Tibial artery (tissue), 4 donors: ENCODE results near the gene FZD7.
A peak's percentile ranks its signal among the peaks of the same experiment; 100 is the strongest.

ENCODE experiments used
- DNase-seq, 2 donors: peaks; one replicate each; pipeline ENCODE4 v3.0.0-alpha.2; 2019
- H3K27ac ChIP-seq, 2 donors: fragments of 200-600 bp; sonication (generic) in 1 of 2; 1 replicate in 1 of 2; 2 replicates in 1 of 2; pipeline ENCODE4 v1.5.1; 2018 to 2019; ENCODE audit warnings: mild to moderate bottlenecking in 1 of 2
- H3K27me3 ChIP-seq, 2 donors: fragments of 200-600 bp; sonication (generic) in 1 of 2; one replicate each; pipeline versions ENCODE4 v1.5.1 to v1.6.0; 2016 to 2019
- H3K36me3 ChIP-seq, 3 donors: fragments of 200-600 bp; sonication (generic) in 2 of 3; one replicate each; pipeline ENCODE4 v1.5.1; 2016 to 2019; ENCODE audit warnings: mild to moderate bottlenecking in 2 of 3
- H3K4me1 ChIP-seq, 4 donors: fragments of 200-600 bp; sonication (generic) in 2 of 4; 1 replicate in 3 of 4; 2 replicates in 1 of 4; pipeline ENCODE4 v1.5.1; 2016 to 2019
- H3K4me3 ChIP-seq, 2 donors: fragments of 200-600 bp; sonication (generic) in 1 of 2; 1 replicate in 1 of 2; 2 replicates in 1 of 2; pipeline ENCODE4 v1.5.1; 2018 to 2019; ENCODE audit warnings: mild to moderate bottlenecking in 2 of 2
- H3K9me3 ChIP-seq, 3 donors: fragments of 200-600 bp; sonication (generic) in 1 of 3; one replicate each; pipeline ENCODE4 v1.5.1; 2016 to 2019
- intact Hi-C: fragments of 100-400 bp; cut with DNase I; formaldehyde crosslinking; loops from one replicate; pipeline ENCODE4 v1.15.0; 2023; ENCODE audit warnings: low total_unique reads
- TF ChIP-seq, protein P1 (sequence below), 2 experiments: fragments of 200-600 bp in 1 of 2; fragments of 450-650 bp in 1 of 2; IDR thresholded peaks; one replicate each; pipeline ENCODE4 v1.5.1; 2017 to 2019; ENCODE audit warnings: antibody characterized with exemption in 2 of 2, mild to moderate bottlenecking in 1 of 2, moderate library complexity in 1 of 2

FZD7 gene

DNA sequence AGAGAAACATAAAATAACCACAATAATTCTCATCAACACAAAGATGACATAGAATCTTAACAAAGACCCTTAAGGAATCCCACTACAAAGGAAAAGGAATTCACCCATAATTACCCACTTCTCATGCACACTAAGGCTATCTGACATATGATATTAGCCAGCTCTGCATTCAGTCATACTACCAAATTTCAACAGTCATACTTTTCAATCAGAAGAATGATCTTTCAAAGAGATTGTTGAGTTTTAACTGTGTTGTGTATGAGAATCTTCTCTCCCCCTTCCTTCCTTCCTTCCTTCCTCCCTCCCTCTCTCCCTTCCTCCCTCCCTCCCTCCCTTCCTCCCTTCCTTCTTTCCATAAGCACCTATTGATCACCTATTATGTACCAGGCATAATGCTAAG lies 17.0 kb downstream of the FZD7 start:
- Histone ChIP-seq H3K9me3 (no peaks in the 10 kb centered on the region), H3K36me3 (no peaks in the 10 kb centered on the region), H3K4me1 (peaks cover 0 to 11% (median 2%) of the 10 kb centered on the region in 4 donors), H3K27ac (no peak overlapping the region), H3K4me3 (no peak overlapping the region), H3K27me3 (no peaks in the 10 kb centered on the region)
- TF ChIP-seq, protein P1, sequence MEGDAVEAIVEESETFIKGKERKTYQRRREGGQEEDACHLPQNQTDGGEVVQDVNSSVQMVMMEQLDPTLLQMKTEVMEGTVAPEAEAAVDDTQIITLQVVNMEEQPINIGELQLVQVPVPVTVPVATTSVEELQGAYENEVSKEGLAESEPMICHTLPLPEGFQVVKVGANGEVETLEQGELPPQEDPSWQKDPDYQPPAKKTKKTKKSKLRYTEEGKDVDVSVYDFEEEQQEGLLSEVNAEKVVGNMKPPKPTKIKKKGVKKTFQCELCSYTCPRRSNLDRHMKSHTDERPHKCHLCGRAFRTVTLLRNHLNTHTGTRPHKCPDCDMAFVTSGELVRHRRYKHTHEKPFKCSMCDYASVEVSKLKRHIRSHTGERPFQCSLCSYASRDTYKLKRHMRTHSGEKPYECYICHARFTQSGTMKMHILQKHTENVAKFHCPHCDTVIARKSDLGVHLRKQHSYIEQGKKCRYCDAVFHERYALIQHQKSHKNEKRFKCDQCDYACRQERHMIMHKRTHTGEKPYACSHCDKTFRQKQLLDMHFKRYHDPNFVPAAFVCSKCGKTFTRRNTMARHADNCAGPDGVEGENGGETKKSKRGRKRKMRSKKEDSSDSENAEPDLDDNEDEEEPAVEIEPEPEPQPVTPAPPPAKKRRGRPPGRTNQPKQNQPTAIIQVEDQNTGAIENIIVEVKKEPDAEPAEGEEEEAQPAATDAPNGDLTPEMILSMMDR (IDR thresholded peaks at IDR 0.05), result no peak
- DNase-seq, result no peak
- intact Hi-C loops, result no loop called here

DNA sequence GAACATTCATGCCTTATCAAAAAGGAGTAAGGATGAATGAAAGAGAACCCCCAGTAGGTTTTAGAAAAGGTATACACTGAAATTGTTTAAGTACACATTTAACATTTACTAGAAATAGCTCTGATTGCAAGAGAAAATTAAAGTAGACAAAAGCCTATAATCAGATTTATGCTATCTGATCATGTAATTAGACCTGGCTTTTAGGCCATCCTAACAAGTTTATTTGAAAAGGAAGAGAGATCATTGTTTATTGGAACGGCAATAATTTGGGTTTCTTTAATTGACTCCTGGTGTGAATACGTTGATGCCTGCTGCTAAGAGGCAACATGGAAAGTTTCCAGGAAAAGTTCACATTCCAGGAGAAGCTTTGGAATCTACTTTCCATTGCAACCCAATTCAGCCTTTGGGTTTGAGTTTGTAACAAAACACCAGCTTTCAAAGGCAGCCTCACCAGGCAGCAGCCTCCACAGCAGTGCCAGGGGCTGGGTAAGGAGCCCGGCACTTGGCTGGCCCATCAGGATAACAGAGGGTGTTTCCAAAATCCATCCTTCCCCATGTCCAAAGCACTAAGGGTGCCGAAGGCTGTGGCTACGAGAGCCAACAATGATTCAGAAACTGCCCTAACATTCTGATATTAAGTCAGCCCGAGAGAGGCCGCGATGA lies 18.0 kb downstream of the FZD7 start:
- Histone ChIP-seq H3K9me3 (no peaks in the 10 kb centered on the region), H3K27ac (peak overlapping the region; percentile 28 to 48), H3K36me3 (no peaks in the 10 kb centered on the region), H3K4me1 (peaks cover 0 to 11% (median 2%) of the 10 kb centered on the region in 4 donors), H3K4me3 (peak overlapping the region in 1 of 2 donors; percentile 16), H3K27me3 (peaks cover 0 to 4% of the 10 kb centered on the region in 2 donors)
- no peak for DNase-seq
- TF ChIP-seq, protein P1 (IDR thresholded peaks at IDR 0.05), result no peak
- intact Hi-C loops, result no loop called here

DNA sequence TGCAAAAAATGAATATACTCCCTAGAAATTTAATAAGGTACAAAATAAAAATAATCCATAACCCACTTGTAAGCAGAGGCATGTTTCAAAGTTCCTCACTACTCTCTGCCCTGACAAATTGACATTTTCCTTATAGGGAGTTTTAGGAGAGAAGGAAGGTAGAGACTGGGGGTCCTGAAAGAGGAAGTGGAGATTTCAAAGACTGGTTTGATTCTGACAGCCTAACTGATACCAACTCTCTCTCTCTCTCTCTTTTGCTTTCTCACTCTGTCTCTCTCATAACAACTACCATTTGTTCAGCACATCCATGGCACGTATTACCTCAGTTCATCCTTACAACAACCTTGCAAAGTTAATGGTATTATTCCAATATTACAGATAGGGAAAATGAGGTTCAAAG lies 18.6 kb downstream of the FZD7 start:
- TF ChIP-seq, protein P1 (IDR thresholded peaks at IDR 0.05), result no peak
- intact Hi-C loops, result no loop called here
- peaks cover 0 to 4% of the 10 kb centered on the region in 2 donors for H3K27me3 ChIP-seq
- H3K4me1 ChIP-seq, result peaks cover 0 to 11% (median 2%) of the 10 kb centered on the region in 4 donors
- H3K36me3 ChIP-seq, result no peaks in the 10 kb centered on the region
- H3K9me3 ChIP-seq, result no peaks in the 10 kb centered on the region
- H3K27ac ChIP-seq, result peak overlapping the region; percentile 28 to 48
- no peak overlapping the region for H3K4me3 ChIP-seq
- no peak for DNase-seq

DNA sequence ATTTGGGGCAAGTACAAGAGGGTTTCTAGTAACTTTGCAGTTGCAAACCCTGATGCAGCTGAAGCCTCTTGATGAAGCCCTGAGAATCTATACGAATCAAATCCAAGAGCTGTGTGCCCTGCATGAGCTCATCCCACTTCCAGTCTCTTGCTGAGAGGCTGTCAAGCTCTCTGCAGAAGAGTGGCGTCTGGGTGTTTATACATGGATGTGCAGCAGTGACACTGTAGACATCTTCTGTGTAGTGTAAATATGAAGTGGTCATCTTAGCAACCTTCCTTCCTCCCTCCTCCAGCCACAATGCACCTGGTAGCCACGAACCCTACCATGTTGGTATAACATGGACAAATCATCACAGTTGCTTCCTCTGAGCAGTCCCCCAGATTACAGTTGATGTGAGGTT lies 21.0 kb downstream of the FZD7 start:
- intact Hi-C loops, result no loop called here
- Histone ChIP-seq H3K27me3 (peaks cover 0 to 4% of the 10 kb centered on the region in 2 donors), H3K4me1 (peaks cover 0 to 11% (median 2%) of the 10 kb centered on the region in 4 donors), H3K36me3 (no peaks in the 10 kb centered on the region), H3K9me3 (no peaks in the 10 kb centered on the region), H3K27ac (no peak overlapping the region), H3K4me3 (no peak overlapping the region)
- no peak for DNase-seq
- TF ChIP-seq, protein P1 (IDR thresholded peaks at IDR 0.05), result no peak

DNA sequence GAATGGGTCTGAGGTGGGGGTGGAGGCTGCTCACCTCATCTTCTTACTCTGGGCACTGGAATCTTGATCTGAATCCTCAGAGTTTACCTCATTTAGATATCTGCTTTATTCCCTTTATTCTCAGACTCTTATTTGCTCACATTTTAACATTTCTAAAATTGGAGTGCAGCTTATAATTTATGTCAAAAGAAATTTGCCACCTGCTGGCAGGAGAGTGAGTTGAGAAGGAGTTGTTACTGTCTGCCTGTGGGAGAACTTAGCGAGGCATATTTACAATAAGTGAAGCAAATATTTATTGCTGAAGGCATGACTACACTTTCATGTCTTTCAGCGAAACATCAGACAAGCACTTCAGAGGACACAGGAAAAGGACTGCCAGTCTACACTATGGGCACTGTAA lies 23.0 kb downstream of the FZD7 start:
- no peak for DNase-seq
- no peaks in the 10 kb centered on the region for H3K36me3 ChIP-seq
- H3K4me3 ChIP-seq, result no peak overlapping the region
- H3K4me1 ChIP-seq, result peaks cover 0 to 10% (median 2%) of the 10 kb centered on the region in 4 donors
- H3K27me3 ChIP-seq, result peaks cover 0 to 4% of the 10 kb centered on the region in 2 donors
- intact Hi-C loops, result no loop called here
- H3K27ac ChIP-seq, result no peak overlapping the region
- no peaks in the 10 kb centered on the region for H3K9me3 ChIP-seq
- TF ChIP-seq, protein P1 (IDR thresholded peaks at IDR 0.05), result peak in 1 of 2 experiments; percentile 9
